HUDEP-2 (cell line): Measurements from ENCODE around the gene ING5.
"Not testable (repeated sequence)": the region's sequence is repeated elsewhere in the genome, so short reads cannot be mapped to it uniquely, and the experiment has no call there.

Source experiments
- DNase-seq, 76 experiments: peaks; one replicate each; lab custom pipeline; 2025; ENCODE audit not compliant: unreplicated experiment in 76 of 76; lab: John Stamatoyannopoulos, UW

The ING5 gene

GRCh38 chr2:241755777-241756176 lies 53.9 kb downstream of the ING5 start:
- DNase-seq: no peak

GRCh38 chr2:241759067-241759807 lies 57.4 kb downstream of the ING5 start:
- peak in 1 of 76 experiments; percentile 7 for DNase-seq

GRCh38 chr2:241759893-241760292 lies 58.1 kb downstream of the ING5 start:
- DNase-seq: not testable (repeated sequence)

GRCh38 chr2:241760301-241760771 lies 58.5 kb downstream of the ING5 start:
- no peak for DNase-seq

- DNase-seq: peak in 1 of 76 experiments; percentile 24
Observed at GRCh38 chr2:241762321-241762932, 60.6 kb downstream of the ING5 start.

GRCh38 chr2:241762933-241763369 lies 61.1 kb downstream of the ING5 start:
- peak in 36 of 76 experiments; percentile 3 to 61 (median 22) for DNase-seq

GRCh38 chr2:241763551-241764274 lies 61.9 kb downstream of the ING5 start:
- DNase-seq: no peak

GRCh38 chr2:241764275-241765241 lies 62.7 kb downstream of the ING5 start:
- DNase-seq: no peak

- no peak for DNase-seq
Observed at GRCh38 chr2:241767464-241768250, 65.8 kb downstream of the ING5 start.

- DNase-seq: no peak
Observed at GRCh38 chr2:241768251-241768711, 66.4 kb downstream of the ING5 start.

- no peak for DNase-seq
Observed at GRCh38 chr2:241768850-241769249, 67.0 kb downstream of the ING5 start.

GRCh38 chr2:241769819-241770184 lies 68.0 kb downstream of the ING5 start:
- DNase-seq: no peak

- no peak for DNase-seq
Observed at GRCh38 chr2:241770185-241770935, 68.5 kb downstream of the ING5 start.

- DNase-seq: no peak
Observed at GRCh38 chr2:241770936-241771285, 69.1 kb downstream of the ING5 start.

- no peak for DNase-seq
Observed at GRCh38 chr2:241771286-241772062, 69.6 kb downstream of the ING5 start.

- DNase-seq: no peak
Observed at GRCh38 chr2:241772063-241772499, 70.2 kb downstream of the ING5 start.

GRCh38 chr2:241773511-241774418 lies 71.9 kb downstream of the ING5 start:
- no peak for DNase-seq
